Lower leg skin (tissue), 3 donors: ENCODE data around the gene ARHGEF16.

Experiments
- POLR2A ChIP-seq, 2 donors: fragments of 450-650 bp; IDR thresholded peaks; one replicate each; pipeline ENCODE4 v1.6.1; 2016 to 2017; ENCODE audit warnings: antibody characterized with exemption in 2 of 2, mild to moderate bottlenecking in 1 of 2, moderate library complexity in 1 of 2
- TF ChIP-seq, protein P1 (sequence below), 3 donors: fragments of 450-650 bp; IDR thresholded peaks; one replicate each; pipeline ENCODE4 v1.5.1; 2016; ENCODE audit warnings: antibody characterized with exemption in 3 of 3, mild to moderate bottlenecking in 3 of 3, moderate library complexity in 2 of 3

- TF ChIP-seq, protein P1, sequence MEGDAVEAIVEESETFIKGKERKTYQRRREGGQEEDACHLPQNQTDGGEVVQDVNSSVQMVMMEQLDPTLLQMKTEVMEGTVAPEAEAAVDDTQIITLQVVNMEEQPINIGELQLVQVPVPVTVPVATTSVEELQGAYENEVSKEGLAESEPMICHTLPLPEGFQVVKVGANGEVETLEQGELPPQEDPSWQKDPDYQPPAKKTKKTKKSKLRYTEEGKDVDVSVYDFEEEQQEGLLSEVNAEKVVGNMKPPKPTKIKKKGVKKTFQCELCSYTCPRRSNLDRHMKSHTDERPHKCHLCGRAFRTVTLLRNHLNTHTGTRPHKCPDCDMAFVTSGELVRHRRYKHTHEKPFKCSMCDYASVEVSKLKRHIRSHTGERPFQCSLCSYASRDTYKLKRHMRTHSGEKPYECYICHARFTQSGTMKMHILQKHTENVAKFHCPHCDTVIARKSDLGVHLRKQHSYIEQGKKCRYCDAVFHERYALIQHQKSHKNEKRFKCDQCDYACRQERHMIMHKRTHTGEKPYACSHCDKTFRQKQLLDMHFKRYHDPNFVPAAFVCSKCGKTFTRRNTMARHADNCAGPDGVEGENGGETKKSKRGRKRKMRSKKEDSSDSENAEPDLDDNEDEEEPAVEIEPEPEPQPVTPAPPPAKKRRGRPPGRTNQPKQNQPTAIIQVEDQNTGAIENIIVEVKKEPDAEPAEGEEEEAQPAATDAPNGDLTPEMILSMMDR (IDR thresholded peaks at IDR 0.05) = no peak
- TF ChIP-seq POLR2A (IDR thresholded peaks at IDR 0.05) = no peak
Measured at GRCh38 chr1:3454811-3455618, 550 bp downstream of the ARHGEF16 start.
